GM23338 (cell line): Measurements from ENCODE around the gene FICD. TPM values are rescaled to one million over a fixed set of nuclear protein-coding genes. Genes with fewer than 3 reads are reported as not detected.

Source experiments
- ATAC-seq: fragments of 200-7000 bp; cut with Tn5 transposase; 3 replicates; pipeline ENCODE4 v1.9.1; 2020
- DNase-seq: peaks from one replicate; pipeline ENCODE4 v3.0.0-alpha.2; 2015; ENCODE audit warnings: low spot score
- H2AFZ ChIP-seq: fragments of 200-600 bp; sonication (generic); 2 replicates; pipeline ENCODE4 v1.8.0; 2016; ENCODE audit warnings: antibody characterized with exemption, mild to moderate bottlenecking, moderate library complexity
- H3F3A ChIP-seq: fragments of 200-600 bp; sonication (generic); replicated peaks from 2 replicates; pipeline ENCODE4 v1.8.0; 2017; ENCODE audit warnings: antibody characterized with exemption, mixed run types, low read depth
- H3K27ac ChIP-seq: fragments of 200-600 bp; sonication (generic); 2 replicates; pipeline ENCODE4 v1.6.1; 2016; ENCODE audit warnings: low read depth
- H3K27me3 ChIP-seq: fragments of 200-600 bp; sonication (generic); 2 replicates; pipeline ENCODE4 v1.8.0; 2016; ENCODE audit warnings: mild to moderate bottlenecking, mixed run types, moderate library complexity; ENCODE audit not compliant: insufficient read depth
- H3K36me3 ChIP-seq: fragments of 200-600 bp; sonication (generic); 2 replicates; pipeline ENCODE4 v1.8.0; 2016; ENCODE audit warnings: mild to moderate bottlenecking; ENCODE audit not compliant: insufficient read depth
- H3K4me1 ChIP-seq: fragments of 200-600 bp; sonication (generic); 2 replicates; pipeline ENCODE4 v1.8.0; 2016; ENCODE audit warnings: mild to moderate bottlenecking, moderate library complexity; ENCODE audit not compliant: insufficient read depth
- H3K4me2 ChIP-seq: fragments of 200-600 bp; sonication (generic); 2 replicates; pipeline ENCODE4 v1.7.1; 2017; ENCODE audit warnings: mixed run types
- H3K4me3 ChIP-seq: fragments of 200-600 bp; sonication (generic); 2 replicates; pipeline ENCODE4 v1.6.1; 2016; ENCODE audit warnings: mixed run types
- H3K79me2 ChIP-seq: fragments of 200-600 bp; sonication (generic); replicated peaks from 2 replicates; pipeline ENCODE4 v1.8.0; 2017; ENCODE audit warnings: mild to moderate bottlenecking; ENCODE audit not compliant: insufficient read depth
- H3K9me2 ChIP-seq: fragments of 200-600 bp; sonication (generic); 2 replicates; pipeline ENCODE4 v1.8.0; 2017; ENCODE audit not compliant: insufficient read depth
- H4K20me1 ChIP-seq: fragments of 200-600 bp; sonication (generic); replicated peaks from 2 replicates; pipeline ENCODE4 v1.8.0; 2017; ENCODE audit warnings: mild to moderate bottlenecking; ENCODE audit not compliant: insufficient read depth
- H3K27ac Mint-ChIP-seq: 2 replicates; pipeline ENCODE4 v1.8.0; 2020; ENCODE audit warnings: inconsistent platforms, mild to moderate bottlenecking, moderate library complexity, mixed read lengths
- H3K27me3 Mint-ChIP-seq: 3 replicates; pipeline ENCODE4 v1.8.0; 2022; ENCODE audit warnings: low read depth, mild to moderate bottlenecking, moderate library complexity, mixed read lengths, inconsistent platforms; ENCODE audit not compliant: insufficient read depth, poor library complexity
- H3K36me3 Mint-ChIP-seq: 3 replicates; pipeline ENCODE4 v1.8.0; 2021; ENCODE audit warnings: low read depth, mild to moderate bottlenecking, inconsistent platforms, moderate library complexity, mixed read lengths
- H3K4me1 Mint-ChIP-seq: 3 replicates; pipeline ENCODE4 v1.8.0; 2020; ENCODE audit warnings: mild to moderate bottlenecking, inconsistent platforms, mixed read lengths
- H3K4me3 Mint-ChIP-seq: 3 replicates; pipeline ENCODE4 v1.8.0; 2021; ENCODE audit warnings: moderate library complexity, mild to moderate bottlenecking, inconsistent platforms, mixed read lengths
- H3K9me3 Mint-ChIP-seq: 3 replicates; pipeline ENCODE4 v1.8.0; 2020; ENCODE audit warnings: moderate library complexity, mild to moderate bottlenecking, inconsistent platforms, mixed read lengths
- CREB1 ChIP-seq: fragments of 250-450 bp; sonication (Bioruptor Pico); IDR thresholded peaks from 2 replicates; pipeline ENCODE4 v1.5.0; 2020; ENCODE audit warnings: low read depth, mild to moderate bottlenecking, moderate library complexity
- EZH2 ChIP-seq: fragments of 200-600 bp; sonication (generic); IDR thresholded peaks from one replicate; pipeline ENCODE4 v1.8.0; 2017; ENCODE audit warnings: antibody characterized with exemption, mild to moderate bottlenecking, low read depth; ENCODE audit not compliant: unreplicated experiment
- EZH2phosphoT487 ChIP-seq: fragments of 200-600 bp; sonication (generic); IDR thresholded peaks from one replicate; pipeline ENCODE4 v1.8.1; 2018; ENCODE audit warnings: antibody characterized with exemption; ENCODE audit not compliant: unreplicated experiment
- REST ChIP-seq: IDR thresholded peaks from one replicate; pipeline ENCODE4 v1.6.1; 2018; ENCODE audit warnings: antibody characterized with exemption; ENCODE audit not compliant: unreplicated experiment
- ZNF114 ChIP-seq: fragments of 250-450 bp; sonication (Bioruptor Pico); IDR thresholded peaks from 2 replicates; pipeline ENCODE4 v1.5.0; 2020; ENCODE audit warnings: mild to moderate bottlenecking, moderate library complexity
- ZNF331 ChIP-seq: fragments of 250-450 bp; sonication (Bioruptor Pico); IDR thresholded peaks from 2 replicates; pipeline ENCODE4 v1.5.0; 2020; ENCODE audit warnings: low read depth, mild to moderate bottlenecking, moderate library complexity
- ZNF462 ChIP-seq: fragments of 250-450 bp; sonication (Bioruptor Pico); IDR thresholded peaks from 2 replicates; pipeline ENCODE4 v1.5.0; 2020; ENCODE audit warnings: mild to moderate bottlenecking, moderate library complexity
- polyA plus RNA-seq: library from polyadenylated mRNA; unstranded; fragments of >200 nt; fragmentation: Nextera tagmentation; extraction: Ambion mirVana; gene quantifications from 2 replicates; pipeline ENCODE4 v1.2.1, GENCODE V29; 2016
- total RNA-seq: library from RNA; depleted of rRNA; stranded (reverse); fragments of >200 nt; shearing (Covaris generic); gene quantifications from 2 replicates; pipeline ENCODE4 v1.2.3, GENCODE V29; 2014

The FICD gene
- total and polyA plus RNA-seq, 2 experiments from 2014 or later: 4.9 to 5.3 TPM

- H3K4me1 Mint-ChIP-seq: no peaks in the 10 kb centered on the region
- DNase-seq (no peak), ATAC-seq (no peak)
- H3K9me3 Mint-ChIP-seq: no peaks in the 10 kb centered on the region
- Histone ChIP-seq H2AFZ (no peak overlapping the region), H4K20me1 (peaks cover 9% of the 10 kb centered on the region), H3K9me2 (no peaks in the 10 kb centered on the region), H3F3A (no peaks in the 10 kb centered on the region), H3K79me2 (no peaks in the 10 kb centered on the region; the same call in 1 of the 2 replicates), H3K36me3 (peaks cover 67% of the 10 kb centered on the region), H3K27ac (no peak overlapping the region), H3K4me2 (no peak overlapping the region), H3K4me3 (no peak overlapping the region), H3K27me3 (no peaks in the 10 kb centered on the region), H3K4me1 (no peaks in the 10 kb centered on the region)
- no peak overlapping the region for H3K4me3 Mint-ChIP-seq
- peaks cover 2% of the 10 kb centered on the region for H3K27me3 Mint-ChIP-seq
- H3K36me3 Mint-ChIP-seq: peaks cover 91% of the 10 kb centered on the region
- no peak overlapping the region for H3K27ac Mint-ChIP-seq
- TF ChIP-seq REST (no peak), CREB1 (CRISPR knock-in tag) (no peak), ZNF114 (CRISPR knock-in tag) (no peak), ZNF331 (CRISPR knock-in tag) (no peak), EZH2 (no peak), EZH2phosphoT487 (no peak), ZNF462 (CRISPR knock-in tag) (no peak)
These were observed 15.1 kb downstream of the FICD start for GRCh38 chr12:108530161-108530560.
